Astrocyte (in vitro differentiated cells and primary cell): ENCODE results near the gene VIP. TPM values are rescaled to one million over a fixed set of nuclear protein-coding genes. Genes with fewer than 3 reads are reported as not detected.

Source experiments
- DNase-seq: peaks from one replicate; pipeline ENCODE4 v3.0.0-alpha.2; 2010; ENCODE audit warnings: low read depth
- FAIRE-seq: peaks from 2 replicates; lab custom pipeline; 2011; peaks lifted over from hg19 to GRCh38; lab: Jason Lieb, UNC
- H2AFZ ChIP-seq: 2 replicates; pipeline ENCODE4 v1.6.0; 2012; ENCODE audit warnings: low read depth, low read length, inconsistent platforms
- H3K27ac ChIP-seq: 2 replicates; pipeline ENCODE4 v1.5.1; 2011; ENCODE audit warnings: low read depth, low read length, inconsistent platforms
- H3K27me3 ChIP-seq: 2 replicates; pipeline ENCODE4 v1.6.0; 2011; ENCODE audit warnings: low read length, inconsistent platforms; ENCODE audit not compliant: insufficient read depth
- H3K36me3 ChIP-seq: 2 replicates; pipeline ENCODE4 v1.5.1; 2011; ENCODE audit warnings: low read length, inconsistent platforms; ENCODE audit not compliant: insufficient read depth
- H3K4me1 ChIP-seq: 2 replicates; pipeline ENCODE4 v1.5.1; 2011; ENCODE audit warnings: low read length, inconsistent platforms; ENCODE audit not compliant: insufficient read depth
- H3K4me2 ChIP-seq: 2 replicates; pipeline ENCODE4 v1.6.0; 2012; ENCODE audit warnings: low read length, inconsistent platforms
- H3K4me3 ChIP-seq: 2 replicates; pipeline ENCODE4 v1.5.1; 2011; ENCODE audit warnings: low read depth, mild to moderate bottlenecking, low read length, inconsistent platforms; ENCODE audit not compliant: insufficient read depth
- H3K79me2 ChIP-seq: 2 replicates; pipeline ENCODE4 v1.6.0; 2012; ENCODE audit warnings: mild to moderate bottlenecking, low read length, inconsistent platforms; ENCODE audit not compliant: insufficient read depth
- H3K9ac ChIP-seq: 2 replicates; pipeline ENCODE4 v1.6.0; 2012; ENCODE audit warnings: mild to moderate bottlenecking, low read length, inconsistent platforms
- H3K9me3 ChIP-seq: 2 replicates; pipeline ENCODE4 v1.5.1; 2012; ENCODE audit warnings: low read depth, mild to moderate bottlenecking, low read length, inconsistent platforms; ENCODE audit not compliant: insufficient read depth
- H4K20me1 ChIP-seq: 2 replicates; pipeline ENCODE4 v1.6.0; 2012; ENCODE audit warnings: low read length, inconsistent platforms; ENCODE audit not compliant: insufficient read depth
- H3K27ac Mint-ChIP-seq: one replicate; pipeline ENCODE4 v1.8.0; 2021; ENCODE audit warnings: mild to moderate bottlenecking, mixed read lengths; ENCODE audit not compliant: unreplicated experiment
- H3K27me3 Mint-ChIP-seq: one replicate; pipeline ENCODE4 v1.8.0; 2021; ENCODE audit warnings: low read depth, mixed read lengths; ENCODE audit not compliant: unreplicated experiment
- H3K36me3 Mint-ChIP-seq: one replicate; pipeline ENCODE4 v1.8.0; 2021; ENCODE audit warnings: low read depth, mixed read lengths; ENCODE audit not compliant: unreplicated experiment
- H3K4me1 Mint-ChIP-seq: one replicate; pipeline ENCODE4 v1.8.0; 2021; ENCODE audit warnings: low read depth, mixed read lengths; ENCODE audit not compliant: unreplicated experiment
- H3K4me3 Mint-ChIP-seq: one replicate; pipeline ENCODE4 v1.8.0; 2021; ENCODE audit warnings: mild to moderate bottlenecking, moderate library complexity, mixed read lengths; ENCODE audit not compliant: unreplicated experiment
- H3K9me3 Mint-ChIP-seq: one replicate; pipeline ENCODE4 v1.8.0; 2021; ENCODE audit warnings: mild to moderate bottlenecking, mixed read lengths; ENCODE audit not compliant: unreplicated experiment
- EZH2 ChIP-seq: IDR thresholded peaks from 2 replicates; pipeline ENCODE4 v1.6.1; 2012; ENCODE audit warnings: mild to moderate bottlenecking, low read length, inconsistent platforms; ENCODE audit not compliant: insufficient read depth
- total RNA-seq: library from RNA; stranded (reverse); gene quantifications from 2 replicates; pipeline ENCODE4 v1.2.1, GENCODE V29; 2021
- TF ChIP-seq, protein P1 (sequence below): IDR thresholded peaks from 2 replicates; pipeline ENCODE4 v1.5.1; 2011; ENCODE audit warnings: low read depth, mild to moderate bottlenecking, inconsistent platforms, low read length, moderate library complexity; ENCODE audit not compliant: insufficient read depth

Gene VIP
- total RNA-seq, 1 donor from 2014 or later, result 0.45 TPM

DNA sequence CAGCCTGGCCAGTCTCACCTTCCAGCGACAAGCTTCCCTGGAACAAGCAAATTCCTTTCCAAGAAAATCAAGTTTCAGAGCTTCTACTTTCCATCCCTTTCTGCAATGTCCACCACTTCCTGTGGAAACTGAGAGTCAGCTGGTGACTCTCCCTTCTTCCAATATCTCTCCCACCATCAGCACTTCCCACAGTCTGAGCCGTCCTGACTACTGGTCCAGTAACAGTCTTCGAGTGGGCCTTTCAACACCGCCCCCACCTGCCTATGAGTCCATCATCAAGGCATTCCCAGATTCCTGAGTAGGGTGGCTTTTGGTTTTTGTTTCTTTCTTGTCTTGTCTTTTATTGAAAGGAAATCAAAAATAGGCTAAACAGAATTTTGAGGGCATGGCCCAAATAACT, 28.6 kb upstream of the VIP start:
- Histone ChIP-seq H3K4me1 (no peaks in the 10 kb centered on the region), H3K27me3 (no peaks in the 10 kb centered on the region), H2AFZ (no peak overlapping the region), H3K79me2 (no peaks in the 10 kb centered on the region), H3K4me2 (no peak overlapping the region), H3K9me3 (no peaks in the 10 kb centered on the region), H3K27ac (no peak overlapping the region), H3K36me3 (no peaks in the 10 kb centered on the region), H3K9ac (no peak overlapping the region), H3K4me3 (no peak overlapping the region), H4K20me1 (no peaks in the 10 kb centered on the region)
- H3K27ac Mint-ChIP-seq, result peak overlapping the region; percentile 55
- no peaks in the 10 kb centered on the region for H3K36me3 Mint-ChIP-seq
- no peak for TF ChIP-seq EZH2
- TF ChIP-seq, protein P1, sequence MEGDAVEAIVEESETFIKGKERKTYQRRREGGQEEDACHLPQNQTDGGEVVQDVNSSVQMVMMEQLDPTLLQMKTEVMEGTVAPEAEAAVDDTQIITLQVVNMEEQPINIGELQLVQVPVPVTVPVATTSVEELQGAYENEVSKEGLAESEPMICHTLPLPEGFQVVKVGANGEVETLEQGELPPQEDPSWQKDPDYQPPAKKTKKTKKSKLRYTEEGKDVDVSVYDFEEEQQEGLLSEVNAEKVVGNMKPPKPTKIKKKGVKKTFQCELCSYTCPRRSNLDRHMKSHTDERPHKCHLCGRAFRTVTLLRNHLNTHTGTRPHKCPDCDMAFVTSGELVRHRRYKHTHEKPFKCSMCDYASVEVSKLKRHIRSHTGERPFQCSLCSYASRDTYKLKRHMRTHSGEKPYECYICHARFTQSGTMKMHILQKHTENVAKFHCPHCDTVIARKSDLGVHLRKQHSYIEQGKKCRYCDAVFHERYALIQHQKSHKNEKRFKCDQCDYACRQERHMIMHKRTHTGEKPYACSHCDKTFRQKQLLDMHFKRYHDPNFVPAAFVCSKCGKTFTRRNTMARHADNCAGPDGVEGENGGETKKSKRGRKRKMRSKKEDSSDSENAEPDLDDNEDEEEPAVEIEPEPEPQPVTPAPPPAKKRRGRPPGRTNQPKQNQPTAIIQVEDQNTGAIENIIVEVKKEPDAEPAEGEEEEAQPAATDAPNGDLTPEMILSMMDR, result no peak
- FAIRE-seq (no peak), DNase-seq (no peak)
- no peak overlapping the region for H3K4me3 Mint-ChIP-seq
- no peaks in the 10 kb centered on the region for H3K27me3 Mint-ChIP-seq
- H3K4me1 Mint-ChIP-seq, result peaks cover 32% of the 10 kb centered on the region
- H3K9me3 Mint-ChIP-seq, result no peaks in the 10 kb centered on the region

DNA sequence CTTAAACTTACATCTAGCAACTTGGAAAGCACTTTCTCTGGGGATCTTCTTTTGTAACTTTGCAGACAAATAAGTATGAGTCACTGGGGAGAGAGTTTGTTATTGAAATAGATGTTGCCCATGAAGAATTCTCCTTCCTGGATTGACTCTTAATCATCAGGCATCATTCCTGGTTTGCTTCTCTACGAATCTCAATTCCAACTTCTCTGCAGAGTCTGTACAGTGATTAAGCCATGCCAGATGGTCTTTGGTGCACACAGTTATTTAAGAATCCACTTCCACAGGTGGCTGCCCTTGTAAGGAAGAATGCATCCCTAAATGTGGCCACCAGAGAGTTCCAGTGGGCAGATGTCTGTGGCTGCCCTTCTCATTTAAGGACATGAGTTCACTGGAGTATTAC, 27.2 kb upstream of the VIP start:
- DNase-seq (peak; percentile 65), FAIRE-seq (no peak)
- Histone ChIP-seq H2AFZ (no peak overlapping the region), H3K79me2 (no peaks in the 10 kb centered on the region), H3K4me3 (no peak overlapping the region), H3K36me3 (no peaks in the 10 kb centered on the region), H3K27me3 (no peaks in the 10 kb centered on the region), H3K27ac (no peak overlapping the region), H3K4me1 (no peaks in the 10 kb centered on the region), H3K4me2 (no peak overlapping the region), H3K9ac (no peak overlapping the region), H3K9me3 (no peaks in the 10 kb centered on the region), H4K20me1 (no peaks in the 10 kb centered on the region)
- Mint-ChIP-seq H3K27me3 (no peaks in the 10 kb centered on the region), H3K4me3 (no peak overlapping the region), H3K4me1 (peaks cover 30% of the 10 kb centered on the region), H3K27ac (peak overlapping the region; percentile 96), H3K9me3 (no peaks in the 10 kb centered on the region), H3K36me3 (no peaks in the 10 kb centered on the region)
- no peak for TF ChIP-seq EZH2
- TF ChIP-seq, protein P1, result no peak

DNA sequence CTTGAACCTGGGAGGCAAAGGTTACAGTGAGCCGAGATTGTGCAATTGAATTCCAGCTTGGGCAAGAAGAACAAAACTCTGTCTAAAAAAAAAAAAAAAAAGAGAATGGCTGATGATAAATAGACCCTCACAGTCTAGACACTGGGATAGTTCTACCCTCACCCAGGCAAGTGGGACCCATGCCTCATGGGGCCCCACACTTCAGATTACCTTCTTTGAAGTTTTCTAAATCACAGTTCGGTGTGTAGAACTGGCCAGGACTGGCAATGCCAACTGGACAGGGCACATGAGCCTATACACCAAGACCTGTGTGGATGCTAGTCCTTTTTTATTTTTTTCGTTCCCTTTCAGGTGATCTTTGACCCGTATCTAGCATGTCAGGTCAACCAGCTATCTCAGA, 24.3 kb upstream of the VIP start:
- Histone ChIP-seq H3K9me3 (no peaks in the 10 kb centered on the region), H3K27ac (no peak overlapping the region), H4K20me1 (no peaks in the 10 kb centered on the region), H3K36me3 (no peaks in the 10 kb centered on the region), H3K4me1 (no peaks in the 10 kb centered on the region), H3K4me2 (no peak overlapping the region), H3K9ac (no peak overlapping the region), H2AFZ (no peak overlapping the region), H3K79me2 (no peaks in the 10 kb centered on the region), H3K4me3 (no peak overlapping the region), H3K27me3 (no peaks in the 10 kb centered on the region)
- Mint-ChIP-seq H3K27me3 (no peaks in the 10 kb centered on the region), H3K36me3 (no peaks in the 10 kb centered on the region), H3K4me1 (peaks cover 21% of the 10 kb centered on the region), H3K9me3 (no peaks in the 10 kb centered on the region), H3K27ac (no peak overlapping the region), H3K4me3 (no peak overlapping the region)
- TF ChIP-seq, protein P1, result no peak
- TF ChIP-seq EZH2, result no peak
- FAIRE-seq (no peak), DNase-seq (no peak)
